HepG2 (cell line): ENCODE measurements around the gene HOXD1. TPM values are rescaled to one million over a fixed set of nuclear protein-coding genes. Genes with fewer than 3 reads are reported as not detected.

Source experiments
- ATAC-seq: fragments of 200-7000 bp; cut with Tn5 transposase; 3 replicates; pipeline ENCODE4 v1.9.1; 2020; ENCODE audit warnings: mild to moderate bottlenecking, moderate library complexity
- BruUV-seq: library from RNA; stranded (reverse); fragments of 400-500 nt; replicated peaks from 2 replicates; lab custom pipeline; 2021; lab: Mats Ljungman, UMichigan
- CTCF ChIA-PET: fragments of 300-600 bp; formaldehyde crosslinking; extraction: SDS; loops from one replicate; lab custom pipeline; 2021; ENCODE audit warnings: low total read pairs, inconsistent platforms, low intra/inter-chr PET ratio; lab: Yijun Ruan, JAX
- POLR2A ChIA-PET: fragments of 350-600 bp; sonication (Branson Sonifier 250); formaldehyde crosslinking; loops from one replicate; lab custom pipeline; 2020; ENCODE audit warnings: antibody characterized with exemption, inconsistent platforms; lab: Yijun Ruan, JAX
- DNase-seq: peaks from one replicate; pipeline ENCODE4 v3.0.0-alpha.2; 2015; ENCODE audit warnings: low spot score
- FAIRE-seq: peaks from 3 replicates; lab custom pipeline; 2011; peaks lifted over from hg19 to GRCh38; lab: Jason Lieb, UNC
- H2AFZ ChIP-seq: one replicate; pipeline ENCODE4 v1.6.1; 2011; ENCODE audit warnings: low read length, inconsistent platforms
- H3K27ac ChIP-seq: fragments of 300-600 bp; 3 replicates; pipeline ENCODE4 v1.8.0; 2011; ENCODE audit warnings: mixed run types, mild to moderate bottlenecking, mixed read lengths, low read length, inconsistent platforms; ENCODE audit not compliant: insufficient read depth; ENCODE audit errors: extremely low read length
- H3K27me3 ChIP-seq, 2 experiments: fragments of 200-600 bp in 1 of 2; 2 replicates in 1 of 2; 3 replicates in 1 of 2; pipeline versions ENCODE4 v1.6.0 to v1.8.0; 2011; ENCODE audit warnings: low read length in 2 of 2, mild to moderate bottlenecking in 2 of 2, moderate library complexity in 2 of 2, inconsistent platforms in 1 of 2; ENCODE audit not compliant: insufficient read depth in 2 of 2, control insufficient read depth in 1 of 2
- H3K36me3 ChIP-seq, 2 experiments: fragments of 200-600 bp in 1 of 2; replicated peaks in 1 of 2; 2 replicates in 1 of 2; 3 replicates in 1 of 2; pipeline versions ENCODE4 v1.5.1 to v1.8.0; 2011; ENCODE audit warnings: low read length in 2 of 2, inconsistent platforms in 1 of 2; ENCODE audit not compliant: insufficient read depth in 2 of 2, control insufficient read depth in 1 of 2
- H3K4me1 ChIP-seq: 2 replicates; pipeline ENCODE4 v1.5.1; 2012; ENCODE audit warnings: low read length, inconsistent platforms; ENCODE audit not compliant: insufficient read depth
- H3K4me2 ChIP-seq: 2 replicates; pipeline ENCODE4 v1.6.0; 2011; ENCODE audit warnings: low read depth, low read length, inconsistent platforms
- H3K4me3 ChIP-seq, 3 experiments: fragments of 200-600 bp in 1 of 3; sonication (generic), shearing (Covaris generic) in 1 of 3; replicated peaks in 1 of 3; 2 replicates each; pipeline ENCODE4 v1.5.1; 2011 to 2016; ENCODE audit warnings: low read length in 3 of 3, inconsistent platforms in 2 of 3, low read depth in 2 of 3, mild to moderate bottlenecking in 2 of 3, control low read depth in 1 of 3, mixed read lengths in 1 of 3; ENCODE audit not compliant: insufficient read depth in 1 of 3
- H3K79me2 ChIP-seq: one replicate; pipeline ENCODE4 v1.6.1; 2011; ENCODE audit warnings: low read length, inconsistent platforms; ENCODE audit not compliant: insufficient read depth
- H3K9ac ChIP-seq: 2 replicates; pipeline ENCODE4 v1.6.0; 2011; ENCODE audit warnings: mild to moderate bottlenecking, low read depth, low read length, inconsistent platforms; ENCODE audit not compliant: insufficient read depth
- H3K9me3 ChIP-seq: 2 replicates; pipeline ENCODE4 v1.5.1; 2012; ENCODE audit warnings: mild to moderate bottlenecking, low read length
- H4K20me1 ChIP-seq: 2 replicates; pipeline ENCODE4 v1.6.0; 2011; ENCODE audit warnings: inconsistent platforms, mild to moderate bottlenecking, low read length, moderate library complexity; ENCODE audit not compliant: insufficient read depth
- JARID2 ChIP-seq: sonication (generic); formaldehyde crosslinking; IDR thresholded peaks from 2 replicates; pipeline ENCODE4 v1.8.1; 2023; ENCODE audit warnings: missing genetic modification reagents, inconsistent platforms; ENCODE audit not compliant: insufficient replicate concordance
- KDM1A ChIP-seq: IDR thresholded peaks from 2 replicates; pipeline ENCODE4 v1.6.1; 2016; ENCODE audit warnings: missing compliant biosample characterization
- MTA1 ChIP-seq: sonication (generic); formaldehyde crosslinking; IDR thresholded peaks from 2 replicates; pipeline ENCODE4 v1.4.0; 2020; ENCODE audit warnings: missing genetic modification reagents, mild to moderate bottlenecking, borderline replicate concordance
- NFE2 ChIP-seq: sonication (generic); formaldehyde crosslinking; IDR thresholded peaks from 2 replicates; pipeline ENCODE4 v1.4.0; 2020; ENCODE audit warnings: missing genetic modification reagents
- NRL ChIP-seq: sonication (generic); formaldehyde crosslinking; IDR thresholded peaks from 2 replicates; pipeline ENCODE4 v1.5.0; 2020; ENCODE audit warnings: missing genetic modification reagents, mild to moderate bottlenecking, moderate library complexity, borderline replicate concordance
- PHF5A ChIP-seq: IDR thresholded peaks from one replicate; pipeline ENCODE4 v1.6.1; 2018; ENCODE audit warnings: low read depth, missing genetic modification reagents; ENCODE audit not compliant: unreplicated experiment
- PRDM4 ChIP-seq: sonication (generic); formaldehyde crosslinking; IDR thresholded peaks from 2 replicates; pipeline ENCODE4 v1.9.0; 2021; ENCODE audit warnings: missing genetic modification reagents, borderline replicate concordance
- SIX1 ChIP-seq: sonication (generic); formaldehyde crosslinking; IDR thresholded peaks from 2 replicates; pipeline ENCODE4 v1.4.0; 2020; ENCODE audit warnings: missing genetic modification reagents, borderline replicate concordance
- TERF1 ChIP-seq: sonication (generic); formaldehyde crosslinking; IDR thresholded peaks from 2 replicates; pipeline ENCODE4 v1.8.0; 2022; ENCODE audit warnings: mild to moderate bottlenecking, missing genetic modification reagents, moderate library complexity
- TFAP4 ChIP-seq: sonication (generic); IDR thresholded peaks from 2 replicates; pipeline ENCODE4 v1.6.1; 2016; ENCODE audit warnings: low read depth, borderline replicate concordance
- ZNF546 ChIP-seq: sonication (generic); formaldehyde crosslinking; conservative IDR thresholded peaks from 2 replicates; pipeline ENCODE4 v1.8.1; 2023; ENCODE audit warnings: mild to moderate bottlenecking, missing genetic modification reagents
- ZNF772 ChIP-seq: sonication (generic); formaldehyde crosslinking; IDR thresholded peaks from 2 replicates; pipeline ENCODE4 v1.5.0; 2020; ENCODE audit warnings: mild to moderate bottlenecking, missing genetic modification reagents
- WGBS: methylation state at CpG from one replicate; pipeline ENCODE4 v1.1.6; 2017; ENCODE audit warnings: low lambda C conversion rate; 5-methylcytosine and 5-hydroxymethylcytosine counted together
- in situ Hi-C: cut with HindIII; loops from 2 replicates; pipeline ENCODE4 v1.10.0; 2017; ENCODE audit warnings: low pct_unique_long_range_greater_than_20kb; ENCODE audit not compliant: extremely low pct_ligation_motif_present
- intact Hi-C: fragments of 100-400 bp; cut with micrococcal nuclease; formaldehyde crosslinking; loops from one replicate; pipeline ENCODE4 v1.10.0; 2022; ENCODE audit not compliant: unreplicated experiment
- polyA plus RNA-seq, 8 experiments: library from polyadenylated mRNA; depleted of rRNA in 3 of 8; stranded (reverse) in 7 of 8; unstranded in 1 of 8; fragments of >200 nt; fragmentation: Illumina TruSeq in 4 of 8; extraction: Trizol in 4 of 8; gene quantifications; 2 replicates each; pipeline versions ENCODE4 v1.2.1 to v1.2.3, GENCODE V29; 2011 to 2016; ENCODE audit warnings: low read depth in 4 of 8, missing spikeins in 1 of 8, mixed read lengths in 1 of 8; ENCODE audit not compliant: insufficient read depth in 1 of 8
- total RNA-seq, 5 experiments: library from RNA; depleted of rRNA; stranded (reverse); fragments of >200 nt; fragmentation: Illumina TruSeq; extraction: Trizol; gene quantifications; 2 replicates each; pipeline ENCODE4 v1.2.3, GENCODE V29; 2016; ENCODE audit warnings: low read depth in 1 of 5

Gene HOXD1
- total and polyA plus RNA-seq, 2 of the 13 experiments (the other 11 are each of a cell fraction or from before 2014, with no cell fraction given), result 10.0 to 22.3 TPM

GRCh38 chr2:176165370-176166050, 23.0 kb upstream of the HOXD1 start:
- DNase-seq (no peak), FAIRE-seq (peak; percentile 44), ATAC-seq (no peak)
- TF ChIP-seq ZNF772, result no peak
- TF ChIP-seq KDM1A, result no peak
- no peak for TF ChIP-seq TFAP4
- no peak for TF ChIP-seq NRL (CRISPR knock-in tag)
- TF ChIP-seq PRDM4 (CRISPR knock-in tag), result no peak
- TF ChIP-seq MTA1 (CRISPR knock-in tag), result no peak
- TF ChIP-seq PHF5A (CRISPR knock-in tag), result no peak
- no peak for TF ChIP-seq SIX1 (CRISPR knock-in tag)
- TF ChIP-seq JARID2 (CRISPR knock-in tag), result no peak
- TF ChIP-seq TERF1, result no peak
- TF ChIP-seq ZNF546, result no peak
- TF ChIP-seq NFE2 (CRISPR knock-in tag), result no peak
- Histone ChIP-seq H3K4me3 (no peak overlapping the region), H3K36me3 (no peaks in the 10 kb centered on the region), H4K20me1 (no peaks in the 10 kb centered on the region), H2AFZ (no peak overlapping the region), H3K4me2 (no peak overlapping the region), H3K27ac (no peak overlapping the region), H3K9me3 (no peaks in the 10 kb centered on the region), H3K9ac (no peak overlapping the region), H3K79me2 (no peaks in the 10 kb centered on the region), H3K4me1 (peaks cover 35% of the 10 kb centered on the region), H3K27me3 (peaks cover 14 to 89% of the 10 kb centered on the region in 2 experiments)
- intact Hi-C loops, result no loop called here
- no TSS peak for BruUV-seq
- WGBS, result 54% methylated on average over 25 of the region's 26 CpGs
- ChIA-PET POLR2A (no interaction called here), CTCF (no interaction called here)
- in situ Hi-C loops, result no loop called here
